OCI-LY1 (cell line): ENCODE measurements around the gene HECW1.

ENCODE experiments used
- H2AFZ ChIP-seq: fragments of 200-600 bp; sonication (generic), shearing (Covaris generic); 2 replicates; pipeline ENCODE4 v1.6.0; 2014; ENCODE audit warnings: antibody characterized with exemption, mild to moderate bottlenecking, low read length
- H3F3A ChIP-seq: fragments of 200-600 bp; sonication (generic), shearing (Covaris generic); 2 replicates; pipeline ENCODE4 v1.6.0; 2014; ENCODE audit warnings: mild to moderate bottlenecking, antibody characterized with exemption, low read length, moderate library complexity; ENCODE audit not compliant: insufficient read depth
- H3K27ac ChIP-seq: fragments of 200-600 bp; sonication (generic); 2 replicates; pipeline ENCODE4 v1.5.1; 2014; ENCODE audit warnings: low read length, mixed run types, mild to moderate bottlenecking, low read depth; ENCODE audit not compliant: poor library complexity, severe bottlenecking
- H3K27me3 ChIP-seq: fragments of 200-600 bp; sonication (generic); 2 replicates; pipeline ENCODE4 v1.6.0; 2014; ENCODE audit warnings: antibody characterized with exemption, mild to moderate bottlenecking, low read length, moderate library complexity; ENCODE audit not compliant: insufficient read depth
- H3K36me3 ChIP-seq: fragments of 200-600 bp; sonication (generic); 2 replicates; pipeline ENCODE4 v1.6.1; 2014; ENCODE audit warnings: mild to moderate bottlenecking, antibody characterized with exemption, low read length, moderate library complexity, mixed read lengths; ENCODE audit not compliant: insufficient read depth
- H3K4me1 ChIP-seq: fragments of 200-600 bp; sonication (generic); 2 replicates; pipeline ENCODE4 v1.5.1; 2014; ENCODE audit warnings: mild to moderate bottlenecking, low read length, moderate library complexity; ENCODE audit not compliant: insufficient read depth, severe bottlenecking
- H3K4me2 ChIP-seq: fragments of 200-600 bp; sonication (generic), shearing (Covaris generic); 2 replicates; pipeline ENCODE4 v1.6.1; 2014; ENCODE audit warnings: low read length
- H3K4me3 ChIP-seq: fragments of 200-600 bp; sonication (generic); 2 replicates; pipeline ENCODE4 v1.5.1; 2014; ENCODE audit warnings: low read length, low read depth, mild to moderate bottlenecking, mixed read lengths; ENCODE audit not compliant: poor library complexity, severe bottlenecking
- H3K79me2 ChIP-seq: fragments of 200-600 bp; shearing (Covaris generic); 2 replicates; pipeline ENCODE4 v1.6.1; 2016; ENCODE audit warnings: mixed run types, low read length, mixed read lengths; ENCODE audit not compliant: insufficient read depth
- H3K9ac ChIP-seq: fragments of 200-600 bp; sonication (generic), shearing (Covaris generic); 2 replicates; pipeline ENCODE4 v1.6.1; 2014; ENCODE audit warnings: mild to moderate bottlenecking, low read length, mixed read lengths
- H3K9me2 ChIP-seq: fragments of 200-600 bp; sonication (generic), shearing (Covaris generic); 2 replicates; pipeline ENCODE4 v1.6.1; 2014; ENCODE audit warnings: low read depth, mild to moderate bottlenecking, low read length, mixed read lengths
- H3K9me3 ChIP-seq: fragments of 200-600 bp; shearing (Covaris generic); 2 replicates; pipeline ENCODE4 v1.6.1; 2014; ENCODE audit warnings: low read length, mixed read lengths
- H4K20me1 ChIP-seq: fragments of 200-600 bp; sonication (generic), shearing (Covaris generic); 2 replicates; pipeline ENCODE4 v1.6.0; 2016; ENCODE audit warnings: mild to moderate bottlenecking, low read length; ENCODE audit not compliant: insufficient read depth
- EZH2 ChIP-seq: fragments of 200-600 bp; sonication (generic), shearing (Covaris generic); IDR thresholded peaks from 2 replicates; pipeline ENCODE4 v1.8.0; 2017; ENCODE audit warnings: borderline replicate concordance, mixed run types, mild to moderate bottlenecking, antibody characterized with exemption, low read length, moderate library complexity, mixed read lengths
- TF ChIP-seq, protein P1 (sequence below): fragments of 200-600 bp; sonication (generic), shearing (Covaris generic); IDR thresholded peaks from 2 replicates; pipeline ENCODE4 v1.5.1; 2017; ENCODE audit warnings: mild to moderate bottlenecking, antibody characterized with exemption, low read length, moderate library complexity, mixed read lengths

The HECW1 gene

DNA sequence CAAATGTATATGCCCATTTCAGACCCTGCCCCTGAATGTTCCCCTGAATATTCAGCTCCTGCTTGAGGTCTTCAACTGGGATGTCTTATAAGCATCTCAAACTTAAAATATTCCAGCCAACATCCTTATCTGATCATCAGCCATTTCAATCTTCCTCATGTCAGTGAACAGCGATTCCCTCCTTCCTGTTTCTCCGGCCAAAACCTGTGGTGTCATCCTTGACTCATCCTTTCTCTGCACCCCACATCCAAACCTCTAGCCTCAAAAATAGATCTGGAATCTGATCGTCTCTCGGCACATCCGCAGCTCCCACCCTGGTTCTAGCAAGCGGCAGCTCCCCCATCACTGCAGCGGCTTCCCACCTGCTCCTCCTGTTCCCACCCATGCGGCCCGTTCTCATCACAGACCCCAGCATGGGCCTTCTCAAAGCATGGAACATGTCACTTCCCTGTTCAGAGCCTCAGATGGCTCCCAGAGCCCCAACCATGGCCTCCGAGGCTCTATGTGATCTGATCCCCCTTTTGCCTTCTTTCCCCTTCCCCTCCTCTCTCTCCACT is 165.7 kb downstream of the HECW1 start:
- Histone ChIP-seq H3K79me2 (no peaks in the 10 kb centered on the region), H2AFZ (no peak overlapping the region), H4K20me1 (no peaks in the 10 kb centered on the region; the same call in 1 of the 2 replicates), H3K27ac (no peak overlapping the region), H3K9ac (no peak overlapping the region), H3F3A (no peaks in the 10 kb centered on the region), H3K4me2 (no peak overlapping the region), H3K4me3 (no peak overlapping the region), H3K9me3 (no peaks in the 10 kb centered on the region), H3K36me3 (no peaks in the 10 kb centered on the region), H3K27me3 (no peaks in the 10 kb centered on the region; the same call in 1 of the 2 replicates), H3K4me1 (no peaks in the 10 kb centered on the region), H3K9me2 (no peaks in the 10 kb centered on the region)
- no peak for TF ChIP-seq EZH2
- TF ChIP-seq, protein P1, sequence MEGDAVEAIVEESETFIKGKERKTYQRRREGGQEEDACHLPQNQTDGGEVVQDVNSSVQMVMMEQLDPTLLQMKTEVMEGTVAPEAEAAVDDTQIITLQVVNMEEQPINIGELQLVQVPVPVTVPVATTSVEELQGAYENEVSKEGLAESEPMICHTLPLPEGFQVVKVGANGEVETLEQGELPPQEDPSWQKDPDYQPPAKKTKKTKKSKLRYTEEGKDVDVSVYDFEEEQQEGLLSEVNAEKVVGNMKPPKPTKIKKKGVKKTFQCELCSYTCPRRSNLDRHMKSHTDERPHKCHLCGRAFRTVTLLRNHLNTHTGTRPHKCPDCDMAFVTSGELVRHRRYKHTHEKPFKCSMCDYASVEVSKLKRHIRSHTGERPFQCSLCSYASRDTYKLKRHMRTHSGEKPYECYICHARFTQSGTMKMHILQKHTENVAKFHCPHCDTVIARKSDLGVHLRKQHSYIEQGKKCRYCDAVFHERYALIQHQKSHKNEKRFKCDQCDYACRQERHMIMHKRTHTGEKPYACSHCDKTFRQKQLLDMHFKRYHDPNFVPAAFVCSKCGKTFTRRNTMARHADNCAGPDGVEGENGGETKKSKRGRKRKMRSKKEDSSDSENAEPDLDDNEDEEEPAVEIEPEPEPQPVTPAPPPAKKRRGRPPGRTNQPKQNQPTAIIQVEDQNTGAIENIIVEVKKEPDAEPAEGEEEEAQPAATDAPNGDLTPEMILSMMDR = no peak

DNA sequence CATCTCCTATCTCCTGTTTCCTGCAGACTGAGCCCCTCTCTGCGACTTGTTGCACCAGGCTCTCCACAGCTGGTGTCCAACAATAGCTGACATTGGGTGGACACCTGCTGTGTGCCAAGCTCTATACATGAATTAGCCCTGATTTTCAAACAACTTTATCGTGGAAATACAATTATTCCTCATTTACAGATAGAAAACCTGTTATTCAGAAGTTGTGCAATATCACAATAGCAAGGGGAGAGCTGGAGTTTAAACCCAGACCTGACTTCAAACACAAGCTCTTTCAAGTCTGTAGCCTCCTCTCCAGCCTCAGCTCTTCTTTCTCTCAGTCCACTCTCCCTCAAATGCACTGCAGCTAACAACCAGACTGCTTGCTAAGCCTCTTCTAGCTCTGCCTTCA is 168.8 kb downstream of the HECW1 start:
- Histone ChIP-seq H3K4me3 (no peak overlapping the region), H3K79me2 (no peaks in the 10 kb centered on the region), H3K36me3 (no peaks in the 10 kb centered on the region), H3K9ac (no peak overlapping the region), H3K27ac (no peak overlapping the region), H4K20me1 (no peaks in the 10 kb centered on the region; the same call in 1 of the 2 replicates), H3K27me3 (no peaks in the 10 kb centered on the region), H2AFZ (no peak overlapping the region), H3K4me2 (no peak overlapping the region), H3K9me2 (no peaks in the 10 kb centered on the region), H3K4me1 (no peaks in the 10 kb centered on the region), H3F3A (no peaks in the 10 kb centered on the region), H3K9me3 (no peaks in the 10 kb centered on the region)
- TF ChIP-seq, protein P1 = no peak
- no peak for TF ChIP-seq EZH2

DNA sequence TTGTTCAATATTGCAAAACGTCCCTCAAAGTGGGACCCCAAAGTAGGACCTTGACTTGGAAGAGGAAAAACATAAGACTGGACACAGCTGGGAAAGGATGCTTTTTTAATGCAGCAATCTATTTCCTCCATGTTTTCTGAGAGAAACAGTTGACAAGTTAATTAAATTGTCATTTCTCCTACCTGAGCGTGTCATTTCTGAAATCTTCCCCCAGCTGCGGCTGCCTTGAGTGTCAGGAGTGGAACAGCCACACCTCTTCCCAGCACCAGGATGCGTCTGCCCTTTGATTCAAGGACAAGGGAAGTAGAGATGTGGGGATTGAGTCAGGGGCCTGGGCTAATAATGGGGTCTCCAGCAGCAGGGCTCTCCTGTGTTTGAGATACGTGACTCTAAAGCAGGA is 171.3 kb downstream of the HECW1 start:
- Histone ChIP-seq H3K27me3 (no peaks in the 10 kb centered on the region), H2AFZ (no peak overlapping the region), H3K9me3 (no peaks in the 10 kb centered on the region)

More for the DNA sequence above, 171.3 kb downstream of the HECW1 start:
- H3K4me3 ChIP-seq = no peak overlapping the region
- no peak overlapping the region for H3K27ac ChIP-seq
- H3K79me2 ChIP-seq = no peaks in the 10 kb centered on the region
- H3F3A ChIP-seq = no peaks in the 10 kb centered on the region
- H3K4me1 ChIP-seq = no peaks in the 10 kb centered on the region
- no peak overlapping the region for H3K9ac ChIP-seq
- no peaks in the 10 kb centered on the region; the same call in 1 of the 2 replicates for H4K20me1 ChIP-seq
- no peak for TF ChIP-seq EZH2
- TF ChIP-seq, protein P1 = no peak
- no peaks in the 10 kb centered on the region for H3K36me3 ChIP-seq
- no peaks in the 10 kb centered on the region for H3K9me2 ChIP-seq
- no peak overlapping the region for H3K4me2 ChIP-seq
